WERI-Rb-1 (cell line): ENCODE data around the gene LARGE1.

ENCODE experiments used
- DNase-seq: peaks from one replicate; pipeline ENCODE4 v3.0.0-alpha.2; 2020
- H3K27ac ChIP-seq: fragments of 250-450 bp; sonication (Bioruptor Pico); 2 replicates; pipeline ENCODE4 v1.5.1; 2020; ENCODE audit warnings: mild to moderate bottlenecking, moderate library complexity
- H3K27me3 ChIP-seq: fragments of 250-450 bp; sonication (Bioruptor Pico); 2 replicates; pipeline ENCODE4 v1.5.1; 2021; ENCODE audit warnings: mild to moderate bottlenecking, low read depth, moderate library complexity; ENCODE audit not compliant: insufficient read depth, severe bottlenecking
- H3K36me3 ChIP-seq: fragments of 250-450 bp; sonication (Bioruptor Pico); 2 replicates; pipeline ENCODE4 v1.5.1; 2020; ENCODE audit warnings: mild to moderate bottlenecking, moderate library complexity
- H3K4me3 ChIP-seq: 2 replicates; pipeline ENCODE4 v1.5.1; 2011; ENCODE audit warnings: low read depth, mild to moderate bottlenecking, control low read depth, low read length
- H3K9me3 ChIP-seq: fragments of 250-450 bp; sonication (Bioruptor Pico); 2 replicates; pipeline ENCODE4 v1.5.1; 2021; ENCODE audit warnings: mild to moderate bottlenecking, moderate library complexity; ENCODE audit not compliant: severe bottlenecking
- CTCF ChIP-seq: IDR thresholded peaks from 2 replicates; pipeline ENCODE4 v1.5.1; 2011; ENCODE audit warnings: low read depth, mild to moderate bottlenecking, control low read depth, inconsistent platforms, low read length

The LARGE1 gene

GRCh38 chr22:33792832-33793231 is 127.4 kb downstream of the LARGE1 start:
- no peak for DNase-seq
- Histone ChIP-seq H3K27ac (no peak overlapping the region), H3K4me3 (no peak overlapping the region), H3K9me3 (peaks cover 16% of the 10 kb centered on the region), H3K27me3 (no peaks in the 10 kb centered on the region), H3K36me3 (no peaks in the 10 kb centered on the region)
- TF ChIP-seq CTCF = no peak

- TF ChIP-seq CTCF = no peak
- no peak for DNase-seq
- Histone ChIP-seq H3K27ac (no peak overlapping the region), H3K4me3 (no peak overlapping the region), H3K9me3 (peaks cover 16% of the 10 kb centered on the region), H3K27me3 (no peaks in the 10 kb centered on the region), H3K36me3 (no peaks in the 10 kb centered on the region)
Observed at GRCh38 chr22:33789690-33790253, 130.5 kb downstream of the LARGE1 start.

- H3K36me3 ChIP-seq = no peaks in the 10 kb centered on the region
- no peak for TF ChIP-seq CTCF
- no peak overlapping the region for H3K27ac ChIP-seq
- DNase-seq = no peak
- peaks cover 16% of the 10 kb centered on the region for H3K9me3 ChIP-seq
- H3K27me3 ChIP-seq = no peaks in the 10 kb centered on the region
- H3K4me3 ChIP-seq = no peak overlapping the region
Observed at GRCh38 chr22:33788927-33789326, 131.3 kb downstream of the LARGE1 start.

- Histone ChIP-seq H3K9me3 (peaks cover 16% of the 10 kb centered on the region), H3K4me3 (no peak overlapping the region), H3K27me3 (no peaks in the 10 kb centered on the region), H3K36me3 (no peaks in the 10 kb centered on the region), H3K27ac (no peak overlapping the region)
- TF ChIP-seq CTCF = no peak
- DNase-seq = no peak
Observed at GRCh38 chr22:33787645-33788456, 132.4 kb downstream of the LARGE1 start.

GRCh38 chr22:33786149-33786548 is 134.1 kb downstream of the LARGE1 start:
- Histone ChIP-seq H3K4me3 (no peak overlapping the region), H3K9me3 (peaks cover 16% of the 10 kb centered on the region), H3K36me3 (no peaks in the 10 kb centered on the region), H3K27ac (no peak overlapping the region), H3K27me3 (no peaks in the 10 kb centered on the region)
- no peak for TF ChIP-seq CTCF
- no peak for DNase-seq
